NCI-H345 (cell line): ENCODE data around the gene ZNF516.
A peak's percentile ranks its signal among the peaks of the same experiment; 100 is the strongest.
"Not testable (repeated sequence)": the region's sequence is repeated elsewhere in the genome, so short reads cannot be mapped to it uniquely, and the experiment has no call there.

Experiments used
- DNase-seq: peaks from one replicate; lab custom pipeline; 2025; lab: John Stamatoyannopoulos, UW

Gene ZNF516, protein sequence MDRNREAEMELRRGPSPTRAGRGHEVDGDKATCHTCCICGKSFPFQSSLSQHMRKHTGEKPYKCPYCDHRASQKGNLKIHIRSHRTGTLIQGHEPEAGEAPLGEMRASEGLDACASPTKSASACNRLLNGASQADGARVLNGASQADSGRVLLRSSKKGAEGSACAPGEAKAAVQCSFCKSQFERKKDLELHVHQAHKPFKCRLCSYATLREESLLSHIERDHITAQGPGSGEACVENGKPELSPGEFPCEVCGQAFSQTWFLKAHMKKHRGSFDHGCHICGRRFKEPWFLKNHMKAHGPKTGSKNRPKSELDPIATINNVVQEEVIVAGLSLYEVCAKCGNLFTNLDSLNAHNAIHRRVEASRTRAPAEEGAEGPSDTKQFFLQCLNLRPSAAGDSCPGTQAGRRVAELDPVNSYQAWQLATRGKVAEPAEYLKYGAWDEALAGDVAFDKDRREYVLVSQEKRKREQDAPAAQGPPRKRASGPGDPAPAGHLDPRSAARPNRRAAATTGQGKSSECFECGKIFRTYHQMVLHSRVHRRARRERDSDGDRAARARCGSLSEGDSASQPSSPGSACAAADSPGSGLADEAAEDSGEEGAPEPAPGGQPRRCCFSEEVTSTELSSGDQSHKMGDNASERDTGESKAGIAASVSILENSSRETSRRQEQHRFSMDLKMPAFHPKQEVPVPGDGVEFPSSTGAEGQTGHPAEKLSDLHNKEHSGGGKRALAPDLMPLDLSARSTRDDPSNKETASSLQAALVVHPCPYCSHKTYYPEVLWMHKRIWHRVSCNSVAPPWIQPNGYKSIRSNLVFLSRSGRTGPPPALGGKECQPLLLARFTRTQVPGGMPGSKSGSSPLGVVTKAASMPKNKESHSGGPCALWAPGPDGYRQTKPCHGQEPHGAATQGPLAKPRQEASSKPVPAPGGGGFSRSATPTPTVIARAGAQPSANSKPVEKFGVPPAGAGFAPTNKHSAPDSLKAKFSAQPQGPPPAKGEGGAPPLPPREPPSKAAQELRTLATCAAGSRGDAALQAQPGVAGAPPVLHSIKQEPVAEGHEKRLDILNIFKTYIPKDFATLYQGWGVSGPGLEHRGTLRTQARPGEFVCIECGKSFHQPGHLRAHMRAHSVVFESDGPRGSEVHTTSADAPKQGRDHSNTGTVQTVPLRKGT

DNA sequence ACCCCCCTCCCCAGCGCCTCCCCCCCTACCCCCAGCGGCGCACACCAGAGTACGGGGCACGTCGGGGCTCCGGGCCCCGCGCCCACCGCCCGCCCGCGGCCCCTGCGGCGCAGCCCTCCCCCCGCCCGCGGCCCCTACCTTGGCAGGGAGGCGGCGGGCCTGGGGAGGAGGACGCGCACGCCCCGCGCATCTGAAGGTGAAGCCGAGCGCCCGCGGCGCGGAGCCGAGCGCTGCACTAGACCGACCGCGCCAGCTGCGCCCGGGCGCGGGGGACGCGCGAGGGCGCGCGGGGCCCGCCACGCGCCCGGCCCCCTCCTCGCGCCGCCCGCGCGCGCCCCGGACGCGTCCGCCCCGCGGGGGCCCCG lies at the start of gene ZNF516:
Gene ZNF516 (minus strand): TSS at position 237 of the 365 bp plus-strand sequence. CDS start 52,188 bp downstream, outside the sequence.
- DNase-seq = peak; percentile 52

DNA sequence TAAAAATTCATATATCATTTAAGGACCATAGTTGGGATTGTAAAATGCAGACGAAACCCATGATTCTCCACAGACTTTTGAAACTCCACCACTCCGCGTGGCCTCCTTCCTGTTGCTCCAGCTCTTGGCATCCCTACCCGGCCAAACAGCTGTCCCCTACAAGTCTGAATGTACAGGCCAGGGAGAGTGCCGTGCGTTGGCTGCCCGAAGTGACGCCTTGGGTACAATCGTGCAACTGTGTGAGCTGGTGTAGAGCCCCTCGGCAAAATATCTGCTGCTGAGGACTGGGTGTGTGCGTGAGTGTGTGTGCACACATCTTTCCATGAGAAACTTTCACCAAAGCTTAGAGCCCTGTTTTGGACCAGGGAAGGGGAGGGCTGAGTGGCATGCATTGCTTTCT lies 43.8 kb upstream of the ZNF516 start:
- DNase-seq = no peak

DNA sequence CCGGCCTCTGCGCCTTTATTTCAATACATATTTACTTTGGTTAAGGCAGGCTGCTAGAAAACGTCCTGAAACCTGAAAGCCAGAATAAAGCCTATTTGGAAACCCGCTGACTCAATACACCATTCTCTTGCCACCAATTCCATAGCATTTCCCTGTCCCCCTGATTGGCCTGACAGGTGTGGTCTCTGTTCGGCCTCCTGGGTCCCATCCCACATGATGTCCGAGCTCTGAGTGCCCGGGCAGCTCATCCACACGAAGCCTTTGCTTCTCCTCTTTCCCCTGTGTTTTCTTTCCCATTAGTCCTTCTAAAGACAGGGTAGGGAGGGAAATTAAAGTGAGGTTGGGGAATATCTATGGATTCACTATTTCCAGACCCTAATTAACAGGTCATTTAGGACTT lies 42.6 kb upstream of the ZNF516 start:
- no peak for DNase-seq

DNA sequence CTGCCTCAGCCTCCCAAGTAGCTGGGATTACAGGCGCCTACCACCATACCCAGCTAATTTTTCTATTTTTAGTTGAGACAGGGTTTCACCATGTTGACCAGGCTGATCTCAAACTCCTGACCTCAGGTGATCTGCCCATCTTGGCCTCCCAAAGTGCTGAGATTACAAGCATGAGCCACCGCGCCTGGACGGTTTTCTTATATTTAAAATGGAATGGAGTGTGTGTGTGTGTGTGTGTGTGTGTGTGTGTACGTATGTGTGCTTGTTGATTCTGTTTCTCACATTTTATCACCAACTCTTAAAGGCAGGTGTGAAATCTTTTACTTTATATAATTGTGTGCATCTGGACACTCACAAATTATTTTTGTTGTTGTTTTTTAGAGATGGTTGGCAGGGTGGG lies 41.6 kb upstream of the ZNF516 start:
- DNase-seq = not testable (repeated sequence)

DNA sequence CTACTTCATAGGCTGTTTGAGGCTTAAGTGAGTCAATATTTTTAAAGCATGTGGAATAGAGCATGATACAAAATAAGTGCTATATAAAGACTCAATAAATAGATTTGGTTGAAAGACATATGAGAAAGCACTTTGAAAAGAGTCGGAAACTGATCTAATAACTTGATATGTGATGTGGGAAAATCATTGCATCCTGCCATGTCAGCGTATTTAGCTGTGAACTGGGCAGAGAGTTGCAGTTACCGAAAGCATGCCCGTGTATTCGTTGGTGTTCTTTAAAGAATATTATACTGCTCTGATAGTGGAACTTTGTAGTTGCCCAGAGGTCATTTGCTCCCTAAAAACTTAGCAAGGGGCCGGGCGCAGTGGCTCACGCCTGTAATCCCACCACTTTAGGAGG lies 37.8 kb upstream of the ZNF516 start:
- DNase-seq = no peak

DNA sequence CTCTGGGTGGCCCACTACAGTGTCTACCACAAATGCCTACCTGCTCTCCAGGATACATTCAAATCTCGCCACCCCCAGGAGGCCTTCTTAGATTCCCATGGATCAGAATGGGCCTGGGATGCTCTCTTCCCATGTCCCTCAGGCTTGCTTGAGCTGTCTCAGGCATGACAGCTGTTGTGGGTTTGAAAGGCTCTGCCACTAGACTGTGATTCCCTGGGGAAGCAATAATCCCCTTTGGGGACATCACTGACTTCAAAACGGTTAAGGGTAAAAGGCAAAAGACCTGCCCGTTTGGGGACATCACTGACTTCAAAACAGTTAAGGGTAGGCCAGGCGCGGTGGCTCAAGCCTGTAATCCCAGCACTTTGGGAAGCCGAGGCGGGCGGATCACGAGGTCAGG lies 35.8 kb upstream of the ZNF516 start:
- no peak for DNase-seq

DNA sequence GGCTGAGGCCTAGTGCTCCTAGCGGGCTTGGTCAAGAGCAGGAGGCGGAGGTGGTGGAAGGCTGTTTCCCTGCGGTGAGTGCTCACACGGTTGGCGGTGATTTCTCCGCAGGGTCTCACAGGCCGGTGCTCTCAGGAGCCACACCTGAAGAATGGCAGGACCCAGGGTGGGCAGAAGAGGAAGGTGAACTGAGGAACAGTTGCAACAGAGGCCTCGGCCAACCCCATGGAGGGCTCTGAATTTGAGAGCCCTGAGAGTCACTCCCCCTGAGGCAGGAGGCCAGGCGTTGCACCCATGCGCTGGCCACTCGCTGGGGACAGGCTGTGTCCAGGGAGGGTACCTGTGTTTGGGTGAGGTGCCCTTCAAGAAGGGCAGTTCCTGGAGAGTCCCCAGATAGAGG lies 35.3 kb upstream of the ZNF516 start:
- no peak for DNase-seq

DNA sequence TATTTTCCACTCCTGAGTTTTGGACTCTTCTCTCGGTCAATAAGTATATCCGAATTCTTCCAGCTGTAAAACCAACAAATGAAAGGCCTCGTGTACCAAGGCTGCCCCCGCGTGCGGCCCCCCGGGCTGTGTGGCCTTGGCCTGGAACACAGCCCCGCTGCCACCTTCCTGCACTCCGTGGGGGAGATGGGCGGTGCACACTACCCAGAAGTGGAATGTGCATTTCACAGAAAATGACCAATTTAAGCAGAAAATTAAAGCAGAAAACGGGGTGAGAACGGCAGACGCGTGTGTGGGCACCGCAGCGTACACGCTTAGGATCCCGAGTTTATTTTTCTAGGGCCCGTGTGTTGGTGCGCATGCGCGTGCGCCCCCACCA lies 34.4 kb upstream of the ZNF516 start:
- no peak for DNase-seq

DNA sequence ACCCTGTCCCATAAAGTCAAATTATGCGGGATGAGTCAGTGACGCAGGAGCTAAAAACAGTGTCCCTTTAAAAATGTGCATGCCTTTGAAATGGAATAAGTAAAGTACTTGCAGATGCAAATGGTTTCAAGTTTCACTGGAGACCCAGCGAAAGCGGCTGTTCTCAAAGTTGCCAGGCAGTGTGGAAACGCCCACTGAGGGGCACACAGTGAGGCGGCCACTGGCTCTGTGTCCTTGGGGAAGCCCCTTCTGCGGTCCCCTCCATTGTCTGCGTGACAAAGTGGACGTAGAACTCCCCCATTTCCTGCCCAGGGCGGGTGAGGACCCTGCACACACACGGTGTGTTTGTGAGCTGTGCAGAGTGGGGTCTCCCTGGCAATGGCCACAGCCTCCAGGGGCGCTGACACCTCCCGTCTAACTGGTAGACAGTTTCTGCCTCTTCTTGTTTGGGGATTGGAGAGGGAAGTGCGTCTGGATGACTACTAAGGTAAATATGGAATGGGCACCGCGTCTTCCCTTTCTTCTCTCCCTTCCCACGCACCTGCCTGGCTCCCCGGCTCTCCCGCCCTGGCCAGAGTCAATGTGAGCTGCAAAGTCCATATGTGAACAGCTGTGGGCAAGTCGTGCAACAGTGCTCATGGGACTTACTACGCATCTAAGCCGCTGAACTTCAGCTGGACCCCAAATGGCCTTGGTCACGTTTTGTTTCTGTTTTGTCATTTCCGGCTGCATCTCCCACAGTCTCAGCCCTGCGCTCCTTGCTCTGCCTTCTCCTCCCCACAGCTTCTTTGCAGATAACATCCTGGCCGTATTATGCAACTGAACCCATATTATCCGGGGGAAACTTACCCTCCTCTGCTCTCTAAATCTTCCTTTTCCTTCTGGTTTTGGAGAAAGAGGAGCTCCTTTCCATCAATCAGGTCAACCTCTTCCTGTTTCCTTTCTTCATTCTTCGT lies 33.7 kb upstream of the ZNF516 start:
- peak; percentile 13 for DNase-seq

DNA sequence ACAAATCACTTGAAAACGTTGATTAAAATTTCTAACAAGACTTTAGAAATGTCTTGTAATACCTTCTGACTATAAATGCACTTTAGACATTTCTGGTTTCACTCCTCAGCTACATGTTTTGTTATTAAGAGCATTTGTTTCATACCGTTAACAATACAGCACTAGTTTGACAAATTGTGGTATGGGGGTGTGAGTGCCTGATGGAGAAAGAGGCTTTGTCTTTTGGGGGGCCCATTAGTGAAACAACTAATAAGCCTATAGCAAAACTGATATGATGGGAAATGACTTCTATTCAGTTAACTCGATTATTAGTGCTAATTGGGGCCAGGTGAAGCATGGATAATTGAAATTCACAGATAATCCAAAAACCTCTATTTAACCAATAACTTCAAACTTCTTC lies 30.9 kb upstream of the ZNF516 start:
- DNase-seq = no peak

DNA sequence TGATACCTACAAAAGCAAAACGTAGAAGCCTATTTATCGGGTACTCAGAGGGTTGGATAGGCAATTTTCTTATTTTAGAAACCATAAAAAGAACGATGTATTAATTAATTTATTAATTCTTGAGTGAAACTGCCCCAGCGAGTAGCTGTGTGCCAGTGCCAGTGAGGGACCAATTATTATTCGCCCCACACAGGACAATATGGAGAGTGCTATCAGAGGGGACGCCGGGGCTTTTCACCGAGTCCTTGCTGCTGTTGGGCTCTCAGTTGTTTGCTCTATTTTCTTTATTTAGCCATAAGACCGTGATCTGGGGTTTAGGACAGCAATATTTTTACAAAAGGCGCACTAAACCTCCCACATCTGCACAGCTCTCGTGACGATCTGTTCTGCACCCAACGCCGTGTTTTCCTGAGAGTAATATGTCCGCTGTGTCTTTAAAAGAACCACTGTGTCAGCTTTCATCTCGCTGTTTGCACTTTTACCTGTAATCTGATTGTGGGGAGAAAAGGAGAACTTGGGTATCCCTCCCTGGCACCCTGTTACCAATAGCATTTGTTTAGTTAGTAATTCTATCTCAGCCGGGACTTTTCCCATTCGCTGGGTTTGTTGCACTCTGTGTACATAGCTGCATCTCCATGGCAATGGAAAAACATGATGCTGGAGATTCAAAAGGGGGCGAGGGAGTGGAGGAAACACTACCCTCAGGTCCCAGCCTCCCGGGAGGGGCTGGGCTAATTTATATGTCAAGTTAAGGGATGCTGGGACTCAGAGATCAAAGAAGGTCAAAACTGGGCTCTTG lies 30.1 kb upstream of the ZNF516 start:
- DNase-seq = peak; percentile 92

DNA sequence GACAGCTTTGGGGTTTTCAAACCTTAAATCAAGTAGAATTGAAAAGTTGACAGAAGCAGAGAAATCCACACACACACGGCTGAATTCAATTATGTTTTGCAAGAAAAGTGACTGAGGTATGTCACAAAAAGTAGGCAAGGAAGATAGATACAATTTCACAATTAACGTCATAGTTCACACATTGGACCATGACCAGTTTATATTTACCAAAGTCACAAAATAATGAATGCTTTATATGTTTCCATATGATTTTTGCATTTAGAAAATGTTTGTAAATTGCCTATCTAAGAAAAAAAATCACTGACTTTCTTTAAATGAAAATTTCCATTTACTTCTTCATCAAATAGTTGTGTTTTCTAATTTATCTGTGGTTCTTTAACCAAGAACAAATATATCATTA lies 29.4 kb upstream of the ZNF516 start:
- DNase-seq = no peak

DNA sequence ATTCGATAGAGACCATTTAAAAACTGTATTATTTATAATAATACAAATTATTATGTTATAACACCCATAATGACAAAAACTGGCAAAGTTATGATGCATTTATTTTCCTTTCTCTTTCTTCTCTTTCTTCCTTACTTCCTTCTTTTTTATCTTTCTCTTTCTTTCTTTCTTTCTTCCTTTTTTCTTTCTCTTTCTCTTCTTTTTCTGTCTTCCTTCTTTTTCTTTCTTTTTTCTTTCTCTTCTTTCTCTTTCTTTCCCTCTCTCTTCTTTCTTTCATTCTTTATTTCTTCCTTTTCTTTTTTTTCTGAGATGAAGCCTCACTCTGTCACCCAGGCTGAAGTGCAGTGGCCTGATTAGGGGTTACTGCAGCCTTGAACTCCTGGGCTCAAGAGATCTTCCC lies 27.5 kb upstream of the ZNF516 start:
- no peak for DNase-seq

DNA sequence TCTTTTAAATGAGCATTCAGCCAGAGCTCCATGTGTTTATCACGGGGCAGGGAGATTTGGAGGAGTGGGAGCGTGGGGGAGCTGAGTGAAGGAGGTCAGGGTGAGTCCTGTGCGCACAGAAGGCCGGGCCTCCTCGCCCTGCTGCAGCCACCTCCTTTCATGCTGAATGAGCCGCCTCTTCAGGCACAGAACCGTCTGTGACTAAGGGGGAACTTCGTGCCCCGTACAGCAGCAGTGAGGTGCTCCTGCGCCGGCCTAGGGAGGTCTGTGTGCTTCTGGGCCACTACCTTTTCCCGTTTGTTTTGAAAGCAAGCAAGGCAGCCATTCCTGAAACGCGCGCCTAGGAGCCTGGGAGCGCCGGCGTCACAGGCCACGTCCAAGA lies 27.1 kb upstream of the ZNF516 start:
- DNase-seq = peak; percentile 61

DNA sequence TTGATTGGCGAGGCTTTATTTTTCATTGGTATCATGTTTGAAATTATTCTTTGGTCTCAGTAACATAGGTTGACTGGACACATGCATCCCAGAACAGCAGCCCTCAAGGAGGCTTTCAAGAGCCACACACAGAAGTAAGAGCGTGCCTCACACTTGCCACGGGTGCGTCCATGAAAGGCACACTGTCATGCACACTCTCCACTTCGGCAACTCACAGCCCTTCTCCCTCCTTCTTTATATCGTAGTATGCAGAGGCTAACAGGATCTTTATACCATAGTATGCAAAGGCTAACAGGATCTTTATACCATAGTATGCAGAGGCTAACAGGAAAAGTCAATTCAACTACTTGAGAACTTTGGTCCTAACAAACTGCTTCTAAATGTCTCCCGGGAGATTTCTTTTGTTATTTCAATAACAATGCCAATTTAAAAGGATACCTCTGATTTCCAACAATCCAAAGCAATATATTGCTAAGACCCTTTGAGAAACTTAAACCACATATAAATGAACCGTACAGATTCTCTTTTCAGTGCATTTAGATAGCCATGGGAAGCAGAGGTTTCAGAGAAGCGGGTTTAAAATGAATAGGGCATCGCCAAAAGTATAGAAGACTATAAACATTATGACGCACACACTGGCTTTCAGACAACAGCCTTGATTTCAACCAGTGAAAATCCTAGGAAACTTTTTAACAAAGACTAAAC lies 26.5 kb upstream of the ZNF516 start:
- DNase-seq = peak; percentile 45

DNA sequence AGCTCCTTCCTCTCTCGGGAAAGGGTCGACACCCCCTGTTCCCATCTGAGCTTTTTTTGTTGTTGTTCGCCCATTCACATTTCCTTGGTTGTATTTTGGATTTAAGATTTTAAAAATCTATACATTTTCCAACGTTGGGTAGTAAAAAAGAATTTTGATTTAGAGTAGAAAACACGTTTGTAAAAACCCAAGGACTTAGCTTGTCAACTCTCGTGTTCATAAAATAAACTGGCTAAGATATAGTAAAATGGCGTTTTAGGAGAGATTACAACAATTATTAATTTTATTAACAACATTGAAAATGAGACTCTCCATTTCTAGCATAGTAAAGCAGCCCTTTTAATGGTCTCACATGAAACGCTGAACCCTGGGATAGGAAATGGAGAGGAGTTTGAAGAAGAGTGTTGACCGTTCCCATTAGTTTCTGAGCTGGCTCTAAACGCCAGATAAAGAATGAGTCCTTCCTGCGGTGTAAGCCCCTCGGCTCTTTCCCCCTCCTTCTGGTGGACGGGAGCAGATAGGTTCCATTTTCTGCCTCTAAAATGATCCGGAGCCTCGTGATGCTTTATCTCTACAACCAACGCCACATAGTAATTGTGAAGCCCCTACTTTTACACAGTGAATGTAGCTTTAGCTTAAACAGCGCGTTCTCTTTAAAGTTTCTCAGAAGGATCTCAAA lies 24.0 kb upstream of the ZNF516 start:
- DNase-seq = peak; percentile 61

DNA sequence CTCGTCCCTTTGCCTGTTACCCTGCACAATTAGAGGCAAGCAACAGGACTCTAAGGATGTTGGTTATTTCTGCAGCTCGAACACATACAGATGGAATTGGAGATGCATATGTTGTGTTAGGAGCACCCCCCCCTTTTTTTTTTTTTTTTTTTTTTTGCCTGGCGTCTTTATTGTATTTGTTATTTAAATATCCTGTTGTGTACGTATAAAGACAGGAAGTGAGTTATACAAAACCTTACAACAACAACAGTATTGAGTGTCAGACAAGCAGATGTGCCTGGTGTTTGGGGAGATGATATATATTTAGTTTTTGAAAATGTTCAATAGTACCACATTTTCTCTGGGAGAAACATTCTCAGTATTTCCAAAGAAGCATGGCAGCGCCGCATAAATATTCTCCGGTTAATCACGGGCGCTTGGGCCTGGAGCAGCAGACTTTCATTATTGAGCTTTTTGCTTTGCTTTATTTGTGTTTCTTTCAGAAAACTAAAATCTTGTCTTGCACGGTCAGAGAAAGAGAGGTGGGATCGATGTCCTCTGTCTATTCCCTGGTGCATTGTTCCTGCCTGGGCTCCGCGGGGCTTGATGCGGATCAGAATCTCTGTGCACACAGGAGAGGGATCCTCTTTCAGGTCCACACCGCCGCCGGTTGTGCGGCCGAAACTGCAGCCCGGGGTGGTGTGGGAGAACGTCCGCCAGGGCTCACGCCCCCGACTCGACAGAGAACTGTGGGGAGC lies 23.2 kb upstream of the ZNF516 start:
- peak; percentile 56 for DNase-seq

DNA sequence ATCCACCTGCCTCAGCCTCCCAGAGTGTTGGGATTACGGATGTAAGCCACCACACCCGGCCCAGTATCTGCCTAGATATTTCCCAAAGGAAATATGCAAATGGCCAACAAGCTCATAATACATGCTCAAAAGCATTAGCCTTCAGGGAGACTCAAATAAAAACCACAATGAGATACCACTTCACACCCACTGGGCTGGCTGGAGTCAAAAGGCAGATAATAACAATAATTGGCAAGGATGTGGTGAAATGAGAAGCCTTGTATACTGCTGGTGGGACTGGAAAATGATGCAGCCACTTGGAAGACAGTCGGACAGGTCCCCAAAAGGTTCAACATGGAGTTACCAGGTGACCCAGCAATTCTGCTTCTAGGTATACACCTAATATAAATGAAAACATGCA lies 20.5 kb upstream of the ZNF516 start:
- no peak for DNase-seq

DNA sequence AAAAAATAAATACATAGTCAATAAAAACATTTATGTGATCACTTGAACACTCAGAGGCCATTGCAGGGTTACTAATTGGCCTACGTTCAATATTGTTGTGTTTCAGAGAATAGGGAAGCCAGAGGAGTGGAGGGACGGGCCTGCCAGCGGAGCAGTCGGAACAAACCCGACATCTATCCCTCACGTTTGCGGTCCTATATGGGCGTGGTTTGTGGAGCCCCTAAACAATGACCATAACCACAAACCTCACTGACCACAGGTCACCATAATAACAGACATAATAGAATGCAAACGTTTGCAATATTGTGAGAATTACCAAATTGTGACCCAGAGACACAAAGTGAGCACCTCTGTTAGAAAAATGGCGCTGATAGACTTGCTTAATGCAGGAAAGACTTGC lies 19.5 kb upstream of the ZNF516 start:
- DNase-seq = no peak
